Peyer's patch (tissue), 4 donors: ENCODE data around the gene CETP. TPM values are rescaled to one million over a fixed set of nuclear protein-coding genes. Genes with fewer than 3 reads are reported as not detected.

Experiments used
- DNase-seq, 3 donors: peaks; one replicate each; pipeline ENCODE4 v3.0.0-alpha.2; 2017 to 2019
- H3K27ac ChIP-seq, 4 donors: fragments of 200-600 bp; sonication (generic); one replicate each; pipeline ENCODE4 v1.5.1; 2016 to 2019
- H3K27me3 ChIP-seq, 2 donors: fragments of 200-600 bp; sonication (generic); one replicate each; pipeline ENCODE4 v1.5.1; 2019
- H3K36me3 ChIP-seq, 3 donors: fragments of 200-600 bp; sonication (generic); one replicate each; pipeline ENCODE4 v1.5.1; 2016 to 2019
- H3K4me1 ChIP-seq, 4 donors: fragments of 200-600 bp; sonication (generic); one replicate each; pipeline ENCODE4 v1.5.1; 2016 to 2019
- H3K4me3 ChIP-seq, 4 donors: fragments of 200-600 bp; sonication (generic); 1 replicate in 3 of 4; 2 replicates in 1 of 4; pipeline ENCODE4 v1.5.1; 2016 to 2019; ENCODE audit warnings: mild to moderate bottlenecking in 1 of 4
- H3K9me3 ChIP-seq, 4 donors: fragments of 200-600 bp; sonication (generic); one replicate each; pipeline ENCODE4 v1.5.1; 2016 to 2019; ENCODE audit warnings: mild to moderate bottlenecking in 1 of 4
- POLR2A ChIP-seq, 2 donors: fragments of 450-650 bp; IDR thresholded peaks; one replicate each; pipeline ENCODE4 v1.5.1; 2017; ENCODE audit warnings: antibody characterized with exemption in 2 of 2, mild to moderate bottlenecking in 2 of 2, moderate library complexity in 2 of 2
- total RNA-seq, 4 donors: library from RNA; depleted of rRNA; stranded (reverse); fragments of >200 nt; gene quantifications; one replicate each; pipeline ENCODE4 v1.1.0, GENCODE V29; 2016
- TF ChIP-seq, protein P1 (sequence below), 6 experiments: fragments of 450-650 bp in 4 of 6; fragments of 200-600 bp in 2 of 6; sonication (generic) in 1 of 6; IDR thresholded peaks; one replicate each; pipeline ENCODE4 v1.5.1; 2017 to 2019; ENCODE audit warnings: antibody characterized with exemption in 6 of 6, mild to moderate bottlenecking in 3 of 6, moderate library complexity in 1 of 6

Gene CETP
- total RNA-seq, 4 donors from 2014 or later, result 2.5 TPM; not detected in 3

DNA sequence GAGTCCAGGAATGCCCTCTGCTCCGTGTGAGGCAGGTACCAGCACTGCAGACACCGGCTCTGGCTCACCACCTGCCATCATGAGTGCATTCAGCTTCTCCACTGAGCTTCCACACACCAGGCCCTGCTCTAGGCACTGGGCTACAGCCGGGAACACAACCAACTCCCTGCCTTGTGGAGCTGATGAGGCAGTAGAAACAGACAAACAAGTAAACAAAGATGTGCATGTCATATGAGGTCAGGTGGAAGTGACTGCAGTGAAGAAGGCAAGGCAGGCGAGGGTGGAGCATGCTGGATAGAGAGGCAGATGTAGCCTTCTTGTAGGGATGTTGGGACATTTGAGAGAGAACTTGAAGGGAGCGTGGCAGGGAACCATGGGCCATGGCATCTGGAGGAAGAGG lies 32.6 kb downstream of the CETP start:
- TF ChIP-seq, protein P1, sequence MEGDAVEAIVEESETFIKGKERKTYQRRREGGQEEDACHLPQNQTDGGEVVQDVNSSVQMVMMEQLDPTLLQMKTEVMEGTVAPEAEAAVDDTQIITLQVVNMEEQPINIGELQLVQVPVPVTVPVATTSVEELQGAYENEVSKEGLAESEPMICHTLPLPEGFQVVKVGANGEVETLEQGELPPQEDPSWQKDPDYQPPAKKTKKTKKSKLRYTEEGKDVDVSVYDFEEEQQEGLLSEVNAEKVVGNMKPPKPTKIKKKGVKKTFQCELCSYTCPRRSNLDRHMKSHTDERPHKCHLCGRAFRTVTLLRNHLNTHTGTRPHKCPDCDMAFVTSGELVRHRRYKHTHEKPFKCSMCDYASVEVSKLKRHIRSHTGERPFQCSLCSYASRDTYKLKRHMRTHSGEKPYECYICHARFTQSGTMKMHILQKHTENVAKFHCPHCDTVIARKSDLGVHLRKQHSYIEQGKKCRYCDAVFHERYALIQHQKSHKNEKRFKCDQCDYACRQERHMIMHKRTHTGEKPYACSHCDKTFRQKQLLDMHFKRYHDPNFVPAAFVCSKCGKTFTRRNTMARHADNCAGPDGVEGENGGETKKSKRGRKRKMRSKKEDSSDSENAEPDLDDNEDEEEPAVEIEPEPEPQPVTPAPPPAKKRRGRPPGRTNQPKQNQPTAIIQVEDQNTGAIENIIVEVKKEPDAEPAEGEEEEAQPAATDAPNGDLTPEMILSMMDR (IDR thresholded peaks at IDR 0.05), result no peak
- TF ChIP-seq POLR2A (IDR thresholded peaks at IDR 0.05), result no peak
- Histone ChIP-seq H3K4me1 (peaks cover under 1 to 23% (median 11%) of the 10 kb centered on the region in 4 donors), H3K36me3 (peaks cover 0 to 7% (median 0%) of the 10 kb centered on the region in 3 donors), H3K27ac (peak overlapping the region in 1 of 4 donors; percentile 58), H3K9me3 (no peaks in the 10 kb centered on the region), H3K27me3 (no peaks in the 10 kb centered on the region), H3K4me3 (no peak overlapping the region)
- peak in 1 of 3 donors; percentile 40 for DNase-seq

DNA sequence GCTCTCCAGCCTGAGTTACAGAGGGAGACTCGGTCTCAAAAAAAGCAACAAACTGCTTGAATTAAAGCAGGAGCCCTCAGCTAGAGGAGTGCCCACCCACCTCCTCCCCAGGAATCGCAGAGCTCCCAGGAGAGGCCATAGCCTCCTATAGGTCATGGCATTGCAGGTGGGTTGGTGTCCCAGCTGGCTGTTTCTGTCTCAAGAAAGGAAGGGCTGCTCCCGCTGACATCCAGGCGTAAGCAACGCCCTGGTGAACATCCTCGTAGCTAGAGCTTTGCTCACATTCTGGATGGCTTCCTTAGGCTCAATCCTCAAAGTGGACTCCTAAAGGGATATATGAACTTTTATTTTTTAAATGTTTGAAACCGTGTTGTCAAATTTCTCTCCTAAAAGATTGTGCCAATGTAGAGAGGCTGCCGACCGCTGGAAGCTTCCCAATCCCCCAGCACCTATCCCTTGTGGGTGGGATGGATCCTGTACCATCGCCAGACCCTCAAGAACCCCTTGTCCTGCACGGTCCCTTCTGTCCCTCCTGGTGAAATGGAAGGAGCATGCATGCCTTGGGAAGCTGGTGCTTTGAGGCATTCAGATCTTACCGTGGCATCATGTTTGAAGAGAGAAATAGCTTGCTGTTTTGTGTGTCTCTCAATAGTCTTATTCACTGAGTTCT lies 33.5 kb downstream of the CETP start:
- no peak overlapping the region for H3K4me3 ChIP-seq
- H3K27ac ChIP-seq, result peak overlapping the region in 1 of 4 donors; percentile 47
- H3K9me3 ChIP-seq, result no peaks in the 10 kb centered on the region
- TF ChIP-seq, protein P1 (IDR thresholded peaks at IDR 0.05), result no peak
- TF ChIP-seq POLR2A (IDR thresholded peaks at IDR 0.05), result no peak
- H3K4me1 ChIP-seq, result peaks cover 3 to 24% (median 17%) of the 10 kb centered on the region in 4 donors
- DNase-seq, result peak in 1 of 3 donors; percentile 48
- no peaks in the 10 kb centered on the region for H3K27me3 ChIP-seq
- H3K36me3 ChIP-seq, result peaks cover 0 to 7% (median 0%) of the 10 kb centered on the region in 3 donors

DNA sequence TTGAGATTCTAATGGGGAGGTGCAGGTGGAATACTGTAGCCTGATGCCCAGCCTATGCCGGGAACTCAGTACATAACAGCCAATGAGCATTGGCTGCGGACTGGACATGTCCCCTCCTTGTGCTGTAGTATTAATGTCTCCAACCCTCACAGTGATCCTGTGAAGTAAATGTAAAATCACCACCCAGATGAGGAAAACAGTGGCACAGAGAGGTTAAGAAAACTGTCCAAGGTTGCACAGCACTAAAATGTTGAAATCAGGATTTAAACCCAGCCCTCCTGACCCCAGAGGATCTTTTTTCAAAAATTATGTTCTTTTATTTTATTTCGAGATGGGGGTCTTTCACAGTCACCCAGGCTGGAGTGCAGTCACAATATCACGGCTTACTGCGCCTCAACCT lies 35.5 kb downstream of the CETP start:
- TF ChIP-seq POLR2A (IDR thresholded peaks at IDR 0.05), result no peak
- TF ChIP-seq, protein P1 (IDR thresholded peaks at IDR 0.05), result no peak
- no peak for DNase-seq
- H3K27ac ChIP-seq, result no peak overlapping the region
- H3K27me3 ChIP-seq, result no peaks in the 10 kb centered on the region
- H3K9me3 ChIP-seq, result no peaks in the 10 kb centered on the region
- peaks cover 0 to 7% (median 0%) of the 10 kb centered on the region in 3 donors for H3K36me3 ChIP-seq
- no peak overlapping the region for H3K4me3 ChIP-seq
- H3K4me1 ChIP-seq, result peaks cover 3 to 27% (median 15%) of the 10 kb centered on the region in 4 donors

DNA sequence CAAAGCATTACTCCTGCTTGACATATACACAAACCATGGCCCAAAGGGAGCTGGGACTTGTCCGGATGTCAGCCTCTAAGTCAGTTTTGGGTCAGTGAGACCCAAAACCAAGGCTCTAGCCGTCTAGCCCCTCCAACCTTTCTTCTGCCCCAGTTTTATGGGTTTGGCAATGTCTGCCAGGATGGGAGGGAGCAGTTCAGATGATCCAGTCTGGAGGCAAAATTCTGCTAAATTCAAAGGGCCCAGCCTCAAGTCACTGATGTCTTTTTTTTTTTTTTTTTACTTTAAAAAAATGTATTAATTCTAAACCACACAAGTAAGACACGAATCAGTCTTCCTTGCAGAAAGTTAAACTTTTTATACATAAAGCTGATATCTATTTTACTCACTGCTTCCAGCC lies 36.2 kb downstream of the CETP start:
- H3K4me1 ChIP-seq, result peaks cover 3 to 23% (median 14%) of the 10 kb centered on the region in 4 donors
- peaks cover 0 to 7% (median 0%) of the 10 kb centered on the region in 3 donors for H3K36me3 ChIP-seq
- no peak for TF ChIP-seq POLR2A (IDR thresholded peaks at IDR 0.05)
- TF ChIP-seq, protein P1 (IDR thresholded peaks at IDR 0.05), result no peak
- H3K4me3 ChIP-seq, result no peak overlapping the region
- H3K27me3 ChIP-seq, result no peaks in the 10 kb centered on the region
- no peak for DNase-seq
- peak overlapping the region in 1 of 4 donors; percentile 13 for H3K27ac ChIP-seq
- H3K9me3 ChIP-seq, result no peaks in the 10 kb centered on the region

GRCh38 chr16:56998352-56998751 lies 36.6 kb downstream of the CETP start:
- H3K27me3 ChIP-seq, result no peaks in the 10 kb centered on the region
- H3K36me3 ChIP-seq, result peaks cover 0 to 7% (median 0%) of the 10 kb centered on the region in 3 donors
- no peaks in the 10 kb centered on the region for H3K9me3 ChIP-seq
- no peak overlapping the region for H3K4me3 ChIP-seq
- H3K4me1 ChIP-seq, result peaks cover 3 to 21% (median 15%) of the 10 kb centered on the region in 4 donors
- no peak for TF ChIP-seq POLR2A (IDR thresholded peaks at IDR 0.05)
- TF ChIP-seq, protein P1 (IDR thresholded peaks at IDR 0.05), result no peak
- no peak for DNase-seq
- peak overlapping the region in 1 of 4 donors; percentile 78 for H3K27ac ChIP-seq
